Hippocampal formation (tissue), 2 donors: Measurements from ENCODE around the gene TUBGCP2.
"Not testable (repeated sequence)": the region's sequence is repeated elsewhere in the genome, so short reads cannot be mapped to it uniquely, and the experiment has no call there.

Source experiments
- DNase-seq, 2 donors: peaks; one replicate each; lab custom pipeline; 2025; lab: John Stamatoyannopoulos, UW

Gene TUBGCP2

DNA sequence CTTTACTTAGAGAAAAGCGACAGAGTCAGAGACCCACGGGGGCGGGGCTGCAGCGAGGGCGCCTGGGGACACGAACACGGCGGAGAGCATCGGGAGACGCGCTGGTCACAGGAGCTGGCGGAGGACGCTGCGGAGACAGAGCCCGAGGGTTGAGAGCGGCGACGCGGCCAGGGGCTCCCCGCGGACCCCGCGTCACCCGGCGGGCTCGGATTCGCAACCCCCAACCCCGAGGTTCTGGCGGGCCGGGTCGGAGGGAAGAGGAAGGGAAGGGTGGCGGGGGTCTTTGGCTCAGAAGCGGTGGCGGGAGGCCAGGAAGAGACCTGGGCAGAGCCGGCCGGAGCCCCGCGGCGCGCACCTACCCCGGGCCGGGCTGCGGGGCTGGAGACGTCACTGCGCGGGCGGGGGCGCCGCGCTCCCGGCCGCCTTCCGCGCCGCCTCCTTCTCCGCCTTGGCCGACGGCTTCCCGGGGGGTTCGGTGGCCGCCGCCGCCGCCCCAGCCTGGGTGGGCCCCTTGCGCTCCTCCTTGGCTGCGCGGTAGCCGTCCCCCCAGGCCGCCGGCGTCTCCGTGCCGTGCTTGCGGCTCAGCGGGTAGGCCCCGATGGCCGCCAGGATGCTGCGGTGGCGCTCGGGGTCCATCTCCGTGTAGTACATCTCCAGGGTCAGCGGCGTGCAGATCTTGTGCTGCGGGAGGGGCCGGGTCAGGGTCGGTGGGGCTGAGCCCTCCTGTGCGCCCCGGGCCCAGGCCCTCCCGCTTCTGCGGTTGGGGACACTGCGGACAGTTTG, 17.0 kb upstream of the TUBGCP2 start:
- DNase-seq, result no peak

DNA sequence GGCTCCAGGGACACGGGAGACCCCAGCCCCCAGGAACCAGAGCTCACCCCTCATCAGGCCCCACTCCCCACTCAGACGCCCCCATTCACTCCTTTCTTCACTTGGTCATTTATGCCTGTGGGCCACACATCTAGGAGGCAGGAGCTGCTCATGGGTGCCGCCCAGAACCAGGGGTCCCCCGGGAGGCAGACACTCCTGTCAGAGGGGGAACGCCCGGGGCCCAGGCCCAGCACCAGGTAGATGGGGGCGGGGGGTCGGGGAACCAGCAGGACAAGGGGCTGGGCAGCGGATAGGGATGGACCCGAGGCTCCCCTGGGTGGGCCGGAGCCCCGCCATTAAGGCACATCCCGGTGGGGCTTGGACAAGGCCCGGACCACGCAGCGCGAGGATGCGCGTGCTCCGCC, 16.2 kb upstream of the TUBGCP2 start:
- DNase-seq, result no peak

DNA sequence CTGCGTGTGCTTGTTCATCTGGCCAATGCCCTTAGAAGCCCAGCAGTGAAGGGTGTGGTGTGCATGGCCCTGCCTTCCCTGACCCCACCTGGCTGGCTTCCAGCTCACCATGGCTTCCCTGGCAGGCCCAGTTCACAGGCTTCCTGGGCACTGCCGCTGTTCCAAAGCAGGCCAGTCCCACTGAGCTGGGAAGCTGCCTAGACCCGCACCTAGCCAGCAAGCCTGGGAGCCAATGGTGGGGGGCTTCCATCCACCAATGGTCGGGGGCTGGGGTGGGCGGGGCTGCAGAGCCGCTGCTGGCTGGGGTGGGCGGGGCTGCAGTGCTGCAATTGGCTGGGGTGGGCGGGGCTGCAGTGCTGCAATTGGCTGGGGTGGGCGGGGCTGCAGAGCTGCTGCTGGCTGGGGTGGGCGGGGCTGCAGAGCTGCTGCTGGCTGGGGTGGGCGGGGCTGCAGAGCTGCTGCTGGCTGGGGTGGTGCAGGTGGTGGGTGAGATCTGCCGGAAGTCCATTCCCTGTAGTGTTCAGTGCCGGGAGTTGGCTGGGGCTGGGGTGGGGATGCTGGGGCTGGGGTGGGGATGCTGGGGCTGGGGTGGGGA, 15.6 kb upstream of the TUBGCP2 start:
- DNase-seq, result no peak

DNA sequence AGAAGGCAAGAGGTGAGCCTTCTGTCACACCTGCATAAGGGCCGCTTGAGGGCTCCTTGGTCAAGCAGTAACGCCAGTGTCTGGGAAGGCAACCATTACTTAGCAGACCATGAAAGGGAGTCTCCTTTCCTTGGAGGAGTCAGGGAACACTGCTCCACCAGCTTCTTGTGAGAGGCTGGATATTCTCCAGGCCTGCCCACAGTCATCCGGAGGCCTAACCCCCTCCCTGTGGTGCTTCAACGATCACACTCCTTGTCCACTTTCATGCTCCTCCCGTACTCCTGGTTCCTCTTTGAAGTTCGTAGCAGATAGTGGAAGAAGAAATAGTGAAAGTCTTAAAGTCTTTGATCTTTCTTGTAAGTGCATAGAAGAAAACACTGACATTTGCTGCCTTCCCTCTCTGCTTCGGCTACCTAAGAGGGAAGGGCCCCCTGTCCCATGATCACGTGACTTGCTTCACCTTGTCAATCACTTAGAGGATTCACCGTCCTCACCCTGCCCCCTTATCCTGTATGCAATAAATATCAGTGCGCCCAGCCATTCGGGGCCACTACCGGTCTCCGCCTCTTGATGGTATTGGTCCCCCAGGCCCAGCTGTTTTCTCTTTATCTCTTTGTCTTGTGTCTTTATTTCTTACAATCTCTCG, 13.5 kb upstream of the TUBGCP2 start:
- DNase-seq, result not testable (repeated sequence)

DNA sequence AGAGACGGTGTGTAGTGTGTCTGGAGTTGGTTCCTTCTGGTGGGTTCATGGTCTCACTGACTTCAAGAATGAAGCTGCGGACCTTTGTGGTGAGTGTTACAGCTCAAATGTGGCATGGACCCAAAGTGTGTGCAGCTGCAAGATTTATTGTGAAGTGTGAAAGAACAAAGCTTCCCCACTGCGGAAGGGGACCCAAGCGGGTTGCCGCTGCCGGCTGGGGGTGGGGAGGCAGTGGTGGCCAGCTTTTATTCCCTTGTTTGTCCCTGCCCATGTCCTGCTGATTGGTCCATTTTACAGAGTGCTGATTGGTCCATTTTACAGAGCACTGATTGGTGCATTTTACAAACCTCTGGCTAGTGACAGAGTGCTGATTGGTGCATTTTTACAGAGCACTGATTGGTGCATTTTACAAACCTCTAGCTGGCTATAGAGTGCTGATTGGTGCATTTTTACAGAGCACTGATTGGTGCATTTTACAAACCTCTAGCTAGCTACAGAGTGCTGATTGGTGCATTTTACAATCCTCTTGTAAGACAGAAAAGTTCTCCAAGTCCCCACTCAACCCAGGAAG, 12.3 kb upstream of the TUBGCP2 start:
- not testable (repeated sequence) for DNase-seq

DNA sequence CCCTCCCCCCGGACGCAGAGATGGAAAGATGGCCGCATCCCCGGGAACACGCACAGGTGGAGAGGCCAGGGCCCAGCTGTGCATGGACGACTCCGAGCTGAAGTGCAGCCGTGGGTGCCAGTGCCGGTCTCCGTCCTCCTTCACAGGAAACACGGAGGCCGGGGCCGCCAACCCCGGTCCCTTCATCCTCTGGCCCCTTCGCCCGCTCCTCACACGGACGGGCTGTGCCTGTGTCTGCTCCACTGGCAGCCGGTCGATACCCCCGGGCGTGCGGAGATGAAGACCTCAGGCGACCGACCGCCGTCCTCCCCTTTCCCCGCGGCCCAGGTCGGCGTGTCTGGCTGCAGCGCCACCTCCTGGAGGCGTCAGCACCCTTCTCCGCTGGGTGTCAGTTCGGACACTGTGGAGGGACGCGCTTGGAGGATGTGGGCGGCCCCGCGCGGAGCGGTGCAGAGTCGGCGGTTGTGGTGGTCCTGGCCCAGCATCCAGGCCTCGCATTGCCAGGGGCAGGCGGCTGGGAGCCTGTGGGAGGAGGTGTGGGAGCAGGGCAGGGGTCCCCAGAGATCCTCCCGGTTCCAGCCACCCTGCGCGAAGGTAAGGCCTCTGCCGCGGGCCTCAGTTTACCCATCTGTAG, 9.9 kb upstream of the TUBGCP2 start:
- no peak for DNase-seq

DNA sequence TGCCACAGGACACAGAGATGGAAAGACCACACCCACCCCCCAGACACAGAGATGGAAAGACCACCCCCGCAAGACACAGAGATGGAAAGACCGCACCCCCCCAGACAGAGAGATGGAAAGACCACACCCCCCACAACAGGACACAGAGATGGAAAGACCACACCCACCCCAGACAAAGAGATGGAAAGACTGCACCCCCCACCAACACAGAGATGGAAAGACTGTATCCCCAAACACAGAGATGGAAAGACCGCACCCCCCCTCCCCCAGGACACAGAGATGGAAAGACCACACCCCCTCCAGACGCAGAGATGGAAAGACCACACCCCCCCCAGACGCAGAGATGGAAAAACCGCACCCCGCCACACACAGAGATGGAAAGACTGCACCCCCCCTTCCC, 8.1 kb upstream of the TUBGCP2 start:
- DNase-seq, result no peak

DNA sequence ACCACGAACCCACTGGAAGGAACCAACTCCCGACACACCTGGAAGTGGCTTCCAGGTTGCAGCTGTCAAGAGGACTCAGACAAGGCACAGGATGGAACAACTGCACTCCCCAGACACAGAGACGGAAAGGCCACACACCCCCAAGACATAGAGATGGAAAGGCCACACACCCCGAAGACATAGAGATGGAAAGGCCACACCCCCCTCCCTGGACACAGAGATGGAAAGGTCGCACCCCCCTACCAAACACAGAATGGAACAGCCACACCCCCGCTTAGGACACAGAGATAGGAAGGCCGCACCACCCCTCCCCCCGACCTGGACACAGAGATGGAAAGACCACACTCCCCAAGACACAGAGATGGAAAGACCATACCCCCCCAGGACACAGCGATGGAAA, 7.6 kb upstream of the TUBGCP2 start:
- DNase-seq, result no peak

DNA sequence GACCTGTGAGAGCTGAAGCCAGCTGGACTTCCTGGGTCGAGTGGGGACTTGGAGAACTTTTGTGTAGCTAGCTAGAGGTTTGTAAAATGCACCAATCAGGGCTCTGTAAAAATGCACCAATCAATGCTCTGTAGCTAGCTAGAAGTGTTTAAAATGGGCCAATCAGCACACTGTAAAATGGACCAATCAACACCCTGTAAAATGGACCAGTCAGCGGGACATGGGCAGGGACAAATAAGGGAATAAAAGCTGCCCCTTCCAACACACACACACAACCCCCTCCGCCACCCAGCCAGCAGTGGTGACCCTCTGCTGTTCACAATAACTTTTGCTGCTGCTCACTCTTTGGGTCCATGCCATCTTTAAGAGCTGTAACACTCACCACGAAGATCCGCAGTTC, 7.2 kb upstream of the TUBGCP2 start:
- no peak for DNase-seq

DNA sequence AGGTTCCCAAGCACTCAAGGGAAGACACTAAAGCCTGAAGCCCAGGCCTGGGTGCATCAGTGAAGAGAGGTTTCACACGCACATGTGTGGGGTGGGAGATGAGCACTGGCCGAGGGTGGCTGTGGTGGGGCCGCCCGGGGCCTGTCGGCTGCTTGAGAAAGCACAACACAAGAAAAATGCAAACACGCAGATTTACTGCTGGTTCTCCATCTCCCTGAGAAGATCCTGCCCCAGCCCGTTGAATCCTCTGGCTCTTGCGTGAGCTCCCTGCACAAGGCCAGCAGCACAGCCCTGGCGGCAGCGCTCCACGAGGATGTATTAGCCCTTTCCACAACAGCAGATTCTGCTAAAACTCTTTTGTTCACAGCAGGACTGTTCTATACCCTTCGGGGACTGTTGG, 6.2 kb upstream of the TUBGCP2 start:
- DNase-seq, result no peak

DNA sequence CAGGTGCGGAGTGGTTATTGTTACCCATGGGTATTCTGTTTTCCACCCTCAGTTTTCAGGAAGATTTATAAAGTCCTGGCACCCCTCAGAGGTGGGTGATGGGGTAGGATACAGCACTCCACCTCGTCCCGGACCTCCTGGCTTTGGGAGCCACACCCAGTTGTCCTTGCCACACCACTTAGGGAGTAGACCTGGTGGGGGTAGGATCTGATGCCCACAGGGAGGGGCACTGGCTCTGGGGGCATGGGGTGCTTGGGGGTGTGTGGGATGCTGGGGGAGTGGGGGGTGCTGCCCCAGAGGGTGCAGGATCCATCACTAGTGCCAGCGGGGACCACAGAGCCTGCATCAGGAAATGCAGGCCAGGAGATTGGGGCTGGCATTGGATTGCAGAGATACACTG, 4.5 kb upstream of the TUBGCP2 start:
- DNase-seq, result no peak

DNA sequence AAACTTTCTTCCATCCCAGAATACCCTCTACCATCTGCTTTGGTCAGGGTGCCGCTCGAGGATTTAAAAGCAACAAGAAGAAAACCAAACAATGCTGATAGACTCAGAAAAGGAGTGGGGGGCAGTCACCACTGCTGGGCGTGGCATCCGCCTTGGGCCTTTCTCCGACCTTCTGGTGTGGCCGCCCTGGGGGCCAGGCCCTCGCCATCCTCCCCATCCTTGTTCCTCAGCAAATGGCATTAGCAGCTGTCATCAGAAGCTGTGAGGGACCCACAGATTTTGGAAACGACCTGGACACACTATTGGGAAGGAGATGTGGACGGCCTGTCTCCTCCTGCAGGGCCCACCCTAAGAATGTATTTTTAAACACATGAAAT, 4.1 kb upstream of the TUBGCP2 start:
- DNase-seq, result no peak

DNA sequence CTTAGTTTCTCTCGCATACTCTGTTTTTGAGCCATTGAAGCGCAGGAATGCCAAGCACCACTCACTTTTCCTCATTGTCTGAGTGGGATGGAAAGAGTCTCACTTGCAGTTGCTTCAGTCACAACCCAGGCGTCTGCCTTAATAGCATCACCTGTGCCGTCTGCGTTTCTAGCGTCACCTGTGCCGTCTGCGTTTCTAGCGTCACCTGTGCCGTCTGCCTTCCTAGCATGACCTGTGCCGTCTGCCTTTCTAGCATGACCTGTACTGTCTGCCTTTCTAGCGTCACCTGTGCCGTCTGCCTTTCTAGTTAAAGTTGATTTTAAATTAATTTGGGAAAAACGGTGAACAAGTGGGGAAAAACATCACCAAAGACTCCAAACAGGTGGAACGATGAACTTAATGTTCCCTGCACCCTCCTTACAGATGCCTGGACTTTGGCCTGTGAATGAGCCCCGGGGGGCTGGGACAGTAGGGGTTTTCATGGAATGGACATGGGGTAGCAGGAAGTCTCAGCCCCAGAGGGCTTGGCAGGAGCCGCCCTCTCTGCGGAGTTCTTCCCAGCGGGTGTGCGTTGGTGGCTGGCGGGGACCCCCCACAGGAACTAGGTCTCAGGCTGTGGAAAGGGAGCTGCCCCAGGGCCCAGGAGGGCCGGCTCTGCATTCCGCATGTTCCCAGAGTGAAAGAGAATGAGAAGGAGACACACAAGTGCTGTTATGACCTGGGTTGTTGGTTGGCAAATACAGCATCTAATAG, 3.5 kb upstream of the TUBGCP2 start:
- DNase-seq, result no peak

DNA sequence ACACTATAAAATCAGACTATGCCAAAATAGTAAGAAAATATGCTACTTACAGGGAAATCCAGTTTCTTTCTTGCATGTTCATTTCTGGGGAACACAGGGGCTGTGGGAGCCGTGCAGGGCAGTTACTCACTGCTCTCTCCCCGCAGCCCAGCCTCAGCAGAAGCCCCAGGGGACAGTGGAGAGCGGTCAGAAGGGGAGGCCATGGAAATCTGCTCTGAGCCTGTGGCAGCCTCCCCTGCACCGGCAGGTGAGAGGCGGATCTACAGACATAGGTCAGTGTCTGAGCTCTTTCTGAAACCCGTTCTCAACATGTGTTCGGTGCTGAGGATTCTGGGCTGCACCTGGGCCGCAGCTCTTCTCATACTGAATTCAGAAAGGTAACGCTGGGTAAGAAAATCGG, 2.9 kb upstream of the TUBGCP2 start:
- DNase-seq, result no peak

DNA sequence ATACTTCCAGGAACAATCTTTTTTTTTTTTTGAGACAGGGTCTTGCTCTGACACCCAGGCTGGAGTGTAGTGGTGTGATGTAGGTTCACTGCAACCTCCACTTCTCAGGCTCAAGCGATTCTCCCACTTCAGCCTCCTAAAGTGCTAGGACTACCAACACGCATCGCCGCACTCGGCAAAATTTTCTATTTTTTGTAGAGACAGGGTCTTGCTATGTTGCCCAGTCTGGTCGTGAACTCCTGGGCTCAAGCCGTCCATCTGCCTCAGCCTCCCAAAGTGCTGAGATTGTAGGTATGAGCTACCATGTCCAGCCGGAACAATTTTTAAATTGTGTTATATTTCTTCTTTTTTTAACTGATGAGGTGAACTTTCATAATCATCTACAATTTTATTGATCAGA, 2.1 kb upstream of the TUBGCP2 start:
- DNase-seq, result no peak

DNA sequence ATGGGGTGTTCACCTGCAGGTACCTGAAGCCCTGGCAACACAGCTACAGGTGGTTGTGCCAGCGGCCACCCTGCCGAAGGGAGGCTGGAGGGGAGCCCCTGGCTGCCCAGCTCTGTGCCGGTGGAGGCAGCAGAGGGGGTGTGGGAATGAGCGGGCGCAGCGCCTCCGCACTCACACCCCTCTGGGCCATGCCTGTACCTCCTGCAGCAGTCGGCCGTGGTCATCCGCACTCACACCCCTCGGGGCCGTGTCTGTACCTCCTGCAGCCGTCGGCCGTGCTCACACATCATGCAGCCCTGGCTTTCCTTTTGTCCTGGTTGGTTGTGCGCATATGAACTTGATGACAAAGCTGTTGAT, 1.7 kb upstream of the TUBGCP2 start:
- no peak for DNase-seq

DNA sequence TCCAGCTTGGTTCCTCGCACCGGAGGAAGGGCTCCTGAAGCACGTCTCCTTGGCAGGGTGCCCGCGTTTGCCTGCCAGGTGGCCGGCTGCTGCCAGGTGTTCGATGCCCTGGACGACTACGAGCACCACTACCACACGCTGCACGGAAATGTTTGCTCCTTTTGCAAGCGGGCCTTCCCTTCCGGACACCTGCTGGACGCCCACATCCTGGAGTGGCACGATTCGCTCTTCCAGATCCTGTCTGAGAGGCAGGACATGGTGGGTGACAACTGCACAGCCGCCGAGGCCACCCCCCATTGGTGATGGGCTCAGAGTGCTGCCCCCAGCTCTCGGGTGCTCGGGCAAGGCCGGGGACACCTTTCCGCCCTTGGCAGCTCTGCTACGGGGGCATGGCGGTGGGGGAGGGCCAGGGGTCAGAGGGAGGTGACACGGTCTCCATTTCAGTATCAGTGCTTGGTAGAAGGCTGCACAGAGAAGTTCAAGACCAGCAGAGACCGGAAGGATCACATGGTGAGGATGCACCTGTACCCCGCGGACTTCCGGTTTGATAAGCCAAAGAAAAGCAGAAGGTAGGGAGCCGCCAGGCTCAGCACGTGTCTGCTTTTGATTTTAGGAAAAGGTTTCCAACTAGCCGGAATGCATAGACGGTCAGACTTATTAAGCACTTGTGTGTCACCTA, 1.2 kb upstream of the TUBGCP2 start:
- no peak for DNase-seq

DNA sequence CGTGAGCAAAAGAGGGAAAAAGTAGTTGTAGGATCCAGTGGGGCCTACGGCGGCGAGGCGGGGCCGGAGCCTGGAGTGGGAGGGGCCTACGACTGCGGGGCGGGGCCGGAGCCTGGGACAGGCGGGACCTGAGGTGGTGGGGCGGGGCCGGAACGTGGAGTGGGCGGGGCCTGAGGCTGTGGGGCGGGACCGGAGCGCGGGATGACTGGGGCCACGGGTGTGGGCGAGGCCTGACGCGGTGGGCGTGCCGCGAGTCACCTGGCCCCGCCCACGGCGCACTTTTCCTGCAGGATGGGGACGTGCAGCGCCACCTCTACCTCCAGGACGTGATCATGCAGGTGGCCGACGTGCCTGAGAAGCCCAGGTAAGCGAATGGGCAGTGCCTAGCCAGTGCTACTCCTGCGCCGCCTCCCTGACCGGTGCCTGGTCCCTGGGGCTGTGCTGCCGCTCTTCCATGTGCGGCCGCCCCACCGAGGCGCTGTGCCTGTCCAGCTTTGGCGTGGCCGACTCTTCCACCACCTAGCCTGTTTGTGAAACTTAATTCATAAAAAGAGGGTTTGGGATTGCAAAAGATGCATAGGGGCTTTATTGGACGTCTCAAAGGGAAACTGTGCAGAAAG, 538 bp upstream of the TUBGCP2 start:
- DNase-seq, result peak; percentile 73 to 92

DNA sequence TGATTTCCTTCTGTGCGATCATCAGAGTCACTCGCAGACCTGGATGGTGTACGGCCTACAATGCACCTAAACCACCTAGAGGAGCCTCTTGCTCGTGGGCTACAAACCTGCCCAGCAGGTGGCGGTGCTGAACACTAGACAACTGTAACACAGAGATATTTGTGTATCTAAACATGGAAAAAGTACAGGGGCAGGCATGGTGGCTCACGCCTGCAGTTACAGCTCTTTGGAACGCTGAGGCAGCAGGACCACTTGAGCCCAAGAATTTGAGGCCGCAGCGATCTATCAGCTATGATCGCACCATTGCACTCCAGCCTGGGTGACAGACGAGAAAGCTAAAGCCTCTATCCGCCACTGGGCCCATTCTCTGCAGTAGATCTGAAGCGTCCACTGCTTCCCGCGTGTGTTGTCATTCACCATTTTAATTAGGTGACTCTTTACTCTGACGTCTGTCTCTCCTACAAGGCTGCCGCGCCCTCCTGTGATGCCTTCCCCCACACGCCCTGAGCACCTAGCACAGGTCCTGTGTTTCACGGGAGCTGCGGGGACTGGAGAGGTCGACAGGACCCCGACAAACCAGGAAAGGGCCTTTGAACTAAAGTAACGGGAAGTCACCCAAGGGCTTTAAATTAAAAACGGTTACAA, 774 bp downstream of the TUBGCP2 start:
- peak in 1 of 2 donors; percentile 18 for DNase-seq

DNA sequence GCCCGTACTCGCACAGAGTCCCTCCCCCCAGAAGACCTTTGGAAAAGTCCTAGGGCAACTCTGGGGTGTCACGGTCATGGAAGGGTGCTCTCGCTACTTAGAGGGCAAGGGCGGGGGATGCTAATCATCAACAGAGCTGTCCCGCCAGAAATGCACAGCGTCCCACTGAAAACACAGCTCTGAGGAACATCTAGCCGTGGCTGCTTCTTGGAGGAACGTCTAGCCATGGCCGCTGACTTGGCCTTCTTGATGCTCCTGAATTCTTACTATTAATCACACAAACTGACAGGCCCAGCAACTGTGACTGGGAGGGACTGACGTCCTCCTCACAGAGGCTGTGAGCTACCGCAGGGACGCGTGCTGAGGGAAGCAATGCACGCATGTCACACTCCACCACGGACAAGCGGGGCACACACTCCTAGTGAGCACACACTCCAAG, 1.7 kb downstream of the TUBGCP2 start:
- no peak for DNase-seq
